Measurements from ENCODE around the gene PLEKHO2.
A peak's percentile ranks its signal among the peaks of the same experiment; 100 is the strongest.

The PLEKHO2 gene

GRCh38 chr15:64895285-64896065 is 53.8 kb downstream of the PLEKHO2 start:
- peak; percentile 52 for DNase-seq

GRCh38 chr15:64896371-64897069 is 54.8 kb downstream of the PLEKHO2 start:
- DNase-seq = no peak

DNA sequence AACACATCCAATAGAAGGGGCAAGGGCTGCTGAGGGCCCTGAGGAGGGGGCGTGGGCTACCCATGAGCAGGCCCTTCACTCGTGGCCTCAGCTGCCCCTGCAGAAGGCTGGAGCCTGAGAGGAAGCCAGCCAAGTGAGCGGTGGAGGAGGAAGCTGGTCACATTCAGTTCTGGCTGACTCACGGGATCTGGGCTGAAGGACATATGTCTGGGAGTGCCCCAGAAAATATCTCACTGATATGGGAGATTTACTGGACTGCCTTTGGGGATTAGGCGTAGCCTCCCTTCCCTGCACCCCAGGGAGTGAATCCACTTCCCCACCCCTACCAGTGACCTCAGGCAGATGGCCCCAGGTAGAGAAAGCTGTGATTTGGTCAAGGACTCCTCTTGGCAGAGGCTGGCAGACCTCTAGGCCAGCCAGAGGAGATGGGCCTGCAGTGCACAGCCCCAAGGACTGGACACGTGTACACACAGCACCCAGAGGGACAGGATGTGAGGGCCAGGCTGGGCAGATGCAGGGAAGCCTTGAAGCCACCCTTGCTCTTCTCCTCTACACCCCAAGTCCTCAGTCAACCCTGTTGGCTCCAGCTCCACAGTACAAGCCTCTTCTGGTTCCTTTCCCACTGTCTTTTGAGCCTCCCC is 55.8 kb downstream of the PLEKHO2 start:
- DNase-seq = no peak

GRCh38 chr15:64898406-64898805 is 56.7 kb downstream of the PLEKHO2 start:
- no peak for DNase-seq

GRCh38 chr15:64901141-64901540 is 59.4 kb downstream of the PLEKHO2 start:
- no peak for DNase-seq

DNA sequence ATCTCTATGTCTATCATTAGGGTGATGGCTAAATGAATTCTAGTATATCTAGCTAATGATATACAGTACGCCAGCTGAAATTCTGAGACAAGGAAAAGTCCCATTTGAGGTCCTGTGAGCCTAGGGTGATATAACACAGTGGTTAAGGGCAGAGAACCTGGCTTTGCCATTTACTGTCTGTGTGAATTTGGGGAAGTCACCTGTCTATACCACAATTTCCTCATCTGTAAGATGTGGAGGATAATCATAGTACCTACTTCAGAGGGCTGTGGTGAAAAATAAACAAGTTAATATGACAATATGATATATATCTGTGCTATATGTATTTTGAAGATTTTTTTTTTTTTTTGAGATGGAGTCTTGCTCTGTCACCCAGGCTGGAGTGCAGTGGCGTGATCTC is 60.2 kb downstream of the PLEKHO2 start:
- no peak for DNase-seq

DNA sequence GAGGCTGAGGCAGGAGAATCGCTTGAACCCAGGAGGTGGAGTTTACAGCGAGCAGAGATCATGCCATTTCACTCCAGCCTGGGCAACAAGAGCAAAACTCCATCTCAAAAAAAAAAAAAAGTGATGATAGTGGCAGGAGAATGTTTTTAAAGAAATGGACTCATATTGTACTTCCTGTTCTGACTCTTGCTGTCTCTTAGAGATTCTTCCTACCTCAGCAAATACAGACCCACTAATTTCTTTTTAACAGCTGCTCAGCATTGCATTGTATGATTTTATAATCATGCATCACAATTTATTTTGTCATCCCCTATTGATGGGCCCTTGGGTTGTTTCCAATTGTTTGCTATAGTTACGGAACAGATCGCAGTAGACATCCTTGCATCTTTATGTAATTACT is 61.1 kb downstream of the PLEKHO2 start:
- no peak for DNase-seq

- no peak for DNase-seq
These were observed 61.7 kb downstream of the PLEKHO2 start for GRCh38 chr15:64903326-64903950.

GRCh38 chr15:64904189-64904588 is 62.5 kb downstream of the PLEKHO2 start:
- no peak for DNase-seq

DNA sequence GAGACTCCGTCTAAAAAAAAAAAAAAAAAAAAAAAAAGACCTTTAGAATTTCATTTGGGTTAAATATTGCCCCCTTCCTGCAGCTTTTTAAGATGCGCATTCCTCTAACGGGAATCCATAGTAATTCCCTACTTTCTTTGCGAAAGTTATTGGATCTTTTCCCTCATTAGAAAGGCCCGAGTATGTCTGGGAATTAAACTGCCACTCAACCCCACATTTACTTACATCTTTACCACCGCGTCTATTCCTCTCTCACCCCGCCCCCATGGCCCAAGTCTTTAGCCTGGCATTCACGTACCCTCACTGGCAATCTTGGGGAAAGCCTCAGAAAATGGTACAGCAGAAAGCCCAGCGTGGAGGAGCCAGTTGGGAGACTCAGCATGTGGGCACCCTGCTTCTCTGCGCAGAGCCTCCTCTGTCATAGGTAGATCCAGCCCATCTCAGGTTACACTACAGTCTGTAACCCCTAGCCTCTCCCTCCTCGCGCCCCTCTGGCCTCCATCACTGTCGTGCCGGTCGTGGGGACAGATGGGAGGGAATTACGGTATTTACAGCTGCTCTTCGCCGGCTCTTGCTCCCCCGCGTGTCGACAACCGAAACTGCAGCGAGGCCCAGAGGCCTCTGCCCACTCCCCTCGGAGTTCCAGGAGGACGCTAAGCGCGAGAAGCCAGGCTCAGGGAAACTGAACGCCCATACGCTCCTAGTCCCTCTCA is 63.6 kb downstream of the PLEKHO2 start:
- DNase-seq = peak; percentile 72

GRCh38 chr15:64905941-64906340 is 64.2 kb downstream of the PLEKHO2 start:
- no peak for DNase-seq

DNA sequence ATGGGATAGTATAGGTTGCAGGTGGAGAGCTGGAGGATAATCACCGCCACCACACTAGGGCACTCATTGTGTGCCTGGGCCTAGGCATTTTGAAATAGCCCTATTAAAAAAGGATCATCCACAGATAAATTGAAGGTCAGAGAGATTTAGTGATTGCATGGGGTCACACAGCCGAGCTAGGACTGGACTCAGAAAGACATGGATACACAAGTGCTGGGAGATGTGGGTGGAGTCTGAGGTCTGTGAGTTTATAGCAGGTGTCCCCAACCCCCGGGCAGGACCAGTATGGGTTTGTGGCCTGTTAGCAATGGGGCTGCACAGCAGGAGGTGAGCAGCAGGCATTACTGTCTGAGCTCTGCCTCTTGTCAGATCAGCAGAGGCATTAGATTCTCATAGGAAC is 64.7 kb downstream of the PLEKHO2 start:
- no peak for DNase-seq

DNA sequence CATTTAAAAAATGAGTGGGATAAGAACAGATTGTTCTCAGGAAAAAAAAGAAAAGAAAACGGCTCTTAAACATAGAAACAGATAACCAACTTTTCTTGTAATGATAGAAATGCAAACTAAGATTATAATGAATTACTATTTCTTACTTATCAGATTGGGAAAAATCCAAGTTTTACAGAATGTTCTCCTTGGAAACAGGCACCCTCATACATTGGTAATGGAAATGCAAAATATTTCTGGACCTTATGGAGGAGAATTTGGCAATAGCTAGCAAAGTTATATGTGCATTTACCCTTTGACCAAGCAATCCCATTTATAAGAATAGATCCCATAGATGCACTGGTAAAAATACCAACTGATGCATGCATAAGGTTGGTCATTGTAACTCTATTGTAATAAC is 66.3 kb downstream of the PLEKHO2 start:
- DNase-seq = no peak

DNA sequence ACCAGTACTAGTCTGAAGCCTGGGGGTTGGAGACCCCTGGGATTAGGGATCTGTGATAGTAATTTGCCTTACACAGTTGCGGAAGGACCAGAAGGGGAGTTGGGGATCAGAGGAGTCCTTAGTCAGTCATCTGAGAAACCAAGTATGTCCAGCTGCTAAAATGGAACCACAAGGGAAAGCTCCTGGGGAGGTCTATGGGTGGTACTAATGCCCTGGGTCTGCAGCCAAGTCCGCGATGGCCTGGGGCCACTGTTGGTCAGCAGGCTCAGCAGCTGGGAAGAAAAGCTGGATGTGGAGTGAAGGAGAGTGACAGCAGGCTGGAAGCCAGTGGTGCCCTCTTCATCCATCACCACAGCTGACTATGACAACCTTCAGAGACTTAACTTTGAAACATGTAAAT is 67.8 kb downstream of the PLEKHO2 start:
- DNase-seq = no peak

GRCh38 chr15:64911311-64912186 is 69.8 kb downstream of the PLEKHO2 start, which contains the start of gene ANKDD1A:
TSS of gene ANKDD1A (plus strand) at chr15:64911902. CDS start at chr15:64911931, 29 bp downstream.
- DNase-seq = peak; percentile 30

DNA sequence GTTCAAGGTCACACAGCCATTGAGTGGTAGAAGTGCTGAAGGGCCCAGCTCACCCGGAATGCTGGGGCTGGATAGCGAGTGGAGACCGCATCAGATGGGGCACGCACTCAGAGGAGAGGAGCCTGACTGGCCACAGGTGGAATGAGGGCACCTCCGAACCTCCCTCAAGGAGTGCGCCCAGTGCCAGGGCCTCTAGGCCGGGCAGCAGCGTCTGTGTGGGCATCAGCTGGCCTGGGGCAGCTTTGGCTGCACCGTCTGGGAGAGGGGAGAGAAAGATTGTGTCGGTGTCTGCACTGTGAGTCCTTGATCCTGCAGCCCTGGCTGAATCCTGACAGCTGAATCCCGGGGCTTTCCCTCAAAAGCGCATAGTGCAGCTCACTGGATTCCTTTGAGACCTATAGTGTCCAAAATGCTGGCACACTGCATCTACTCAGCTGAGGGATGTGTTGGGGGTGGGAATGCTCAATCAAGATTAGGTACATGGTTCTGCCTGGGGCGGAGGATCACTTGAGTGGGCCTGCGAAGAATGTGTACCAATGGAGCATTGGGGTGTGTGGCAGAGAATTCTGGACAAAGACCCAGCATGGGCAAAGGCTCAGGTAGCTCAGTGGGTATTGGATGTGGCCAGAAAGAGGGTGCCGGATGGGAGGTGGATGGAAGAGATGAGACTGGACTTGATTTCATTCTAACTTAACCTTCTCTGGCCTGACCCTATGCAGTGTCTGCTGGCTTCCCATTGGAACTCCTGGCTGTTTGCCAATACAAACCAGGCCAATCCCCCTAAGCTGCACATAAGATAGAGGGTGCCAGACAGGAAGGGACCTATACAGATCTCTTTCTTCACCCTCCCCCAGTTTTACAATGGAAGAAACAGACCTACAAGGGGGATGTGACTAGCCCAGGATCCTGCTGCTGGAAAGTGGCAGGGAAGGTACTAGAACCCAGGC is 70.9 kb downstream of the PLEKHO2 start:
- DNase-seq = no peak

DNA sequence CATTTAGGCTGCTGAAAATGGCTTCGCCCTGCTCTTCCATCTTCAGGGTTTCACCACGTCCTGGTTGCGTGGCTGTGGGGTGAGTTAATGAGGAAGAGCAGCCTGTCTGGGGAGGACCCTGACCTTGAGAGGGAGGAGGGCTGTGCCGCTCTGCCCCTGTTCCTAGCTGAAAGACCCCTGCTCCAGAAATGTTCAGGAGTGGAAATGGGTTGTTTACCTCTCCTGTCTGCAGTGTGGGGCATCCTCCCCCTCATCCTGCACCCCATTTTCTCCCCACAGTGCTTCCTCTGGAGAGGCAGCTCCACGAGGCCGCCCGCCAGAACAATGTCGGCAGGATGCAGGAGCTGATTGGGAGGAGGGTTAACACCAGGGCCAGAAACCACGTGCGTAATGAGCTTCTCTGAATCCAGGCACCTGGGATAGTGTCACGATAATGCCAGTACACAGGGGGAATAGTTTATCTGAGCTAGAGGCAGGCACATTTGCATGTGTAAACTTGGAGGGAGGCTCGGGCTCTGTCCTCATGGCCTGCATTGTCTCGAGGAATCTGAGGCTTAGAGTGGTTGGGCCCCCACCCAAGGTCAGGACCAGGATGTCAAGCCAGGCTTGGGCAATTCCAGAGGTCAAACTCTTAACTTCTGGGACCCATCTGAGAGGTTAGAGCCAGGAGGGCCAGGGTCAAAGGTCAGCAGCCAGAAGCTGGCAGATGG is 74.0 kb downstream of the PLEKHO2 start:
- DNase-seq = no peak

DNA sequence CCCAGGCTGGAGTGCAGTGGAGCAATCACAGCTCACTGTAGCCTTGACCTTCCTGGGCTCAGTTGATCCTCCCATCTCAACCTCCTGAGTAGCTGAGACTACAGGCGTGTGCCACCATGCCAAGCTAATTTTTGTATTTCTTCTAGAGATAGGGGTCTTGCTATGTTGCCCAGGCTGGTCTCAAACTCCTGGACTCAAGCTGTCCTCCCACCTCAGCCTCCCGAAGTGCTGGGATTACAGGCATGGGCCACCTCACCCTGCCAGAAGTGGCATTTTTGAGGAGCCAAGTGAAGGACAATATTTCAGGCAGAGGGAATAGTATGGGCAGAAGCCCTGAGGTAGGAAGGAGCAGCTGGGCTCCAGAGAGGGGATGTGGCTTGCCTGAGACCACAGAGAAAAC is 74.7 kb downstream of the PLEKHO2 start:
- DNase-seq = no peak

DNA sequence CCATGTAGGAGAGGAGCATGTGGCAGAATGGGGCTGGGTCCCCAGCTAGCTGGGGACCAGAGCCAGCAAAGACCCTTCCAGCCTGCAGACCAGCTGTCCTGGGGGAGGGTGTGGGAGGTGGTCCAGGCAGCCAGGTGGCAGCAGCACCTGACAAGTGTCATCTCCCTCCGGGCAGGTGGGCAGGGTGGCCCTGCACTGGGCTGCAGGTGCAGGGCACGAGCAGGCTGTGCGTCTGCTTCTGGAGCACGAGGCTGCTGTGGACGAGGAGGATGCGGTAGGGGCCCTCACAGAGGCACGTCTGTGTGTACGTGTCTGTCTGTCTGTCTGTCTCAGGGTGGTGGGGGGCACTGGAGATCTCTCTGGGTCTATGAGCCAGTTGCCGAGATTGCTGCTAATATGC is 75.5 kb downstream of the PLEKHO2 start:
- DNase-seq = no peak

All from midbrain (tissue), 1 donor.